Inflammatory macrophage treated with lipopolysaccharide for 4 hours (primary cell): ENCODE results near the gene IL34.
"Not testable (repeated sequence)": the region's sequence is repeated elsewhere in the genome, so short reads cannot be mapped to it uniquely, and the experiment has no call there.

Experiments
- DNase-seq: peaks from one replicate; pipeline ENCODE4 v3.0.0-alpha.2; 2020

The IL34 gene

GRCh38 chr16:70659546-70659945, 13.2 kb downstream of the IL34 start:
- no peak for DNase-seq

GRCh38 chr16:70659953-70660671, 13.8 kb downstream of the IL34 start:
- DNase-seq = no peak

DNA sequence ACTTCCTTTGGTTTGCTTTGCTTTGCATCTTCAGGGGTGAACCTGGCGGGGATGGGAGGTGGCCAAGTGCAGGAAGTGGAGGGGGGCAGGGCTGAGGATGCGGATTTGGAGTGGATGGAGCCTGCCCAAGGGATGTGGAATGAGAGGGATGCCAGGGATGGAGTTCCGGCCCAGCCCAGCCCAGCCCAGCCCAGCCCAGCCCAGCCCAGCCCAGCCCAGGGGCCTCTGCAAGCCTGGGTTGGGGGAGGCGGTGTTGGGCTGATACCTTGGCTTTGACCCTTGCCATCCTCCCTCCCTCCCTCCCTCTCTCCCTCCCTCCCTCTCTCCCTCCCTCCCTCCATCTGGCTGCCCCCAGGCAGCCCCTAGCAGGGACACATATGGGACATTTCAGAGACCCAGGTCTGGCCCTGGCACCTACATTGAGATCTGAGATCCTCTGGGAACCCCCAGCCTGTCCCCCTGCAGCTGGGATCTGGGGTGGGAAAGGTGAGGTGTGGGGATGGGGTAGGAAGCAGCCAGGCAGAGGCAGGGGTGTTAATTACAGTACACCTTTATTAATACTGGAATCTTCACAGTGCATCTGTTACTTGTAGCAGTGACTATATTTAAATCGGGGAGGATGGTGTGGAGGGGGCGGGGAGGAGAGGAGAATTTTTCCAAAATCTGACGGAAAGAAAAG, 14.5 kb downstream of the IL34 start:
- DNase-seq = no peak

- no peak for DNase-seq
These were observed 15.2 kb downstream of the IL34 start for GRCh38 chr16:70661534-70661917.

GRCh38 chr16:70661918-70662641, 15.7 kb downstream of the IL34 start:
- DNase-seq = no peak

DNA sequence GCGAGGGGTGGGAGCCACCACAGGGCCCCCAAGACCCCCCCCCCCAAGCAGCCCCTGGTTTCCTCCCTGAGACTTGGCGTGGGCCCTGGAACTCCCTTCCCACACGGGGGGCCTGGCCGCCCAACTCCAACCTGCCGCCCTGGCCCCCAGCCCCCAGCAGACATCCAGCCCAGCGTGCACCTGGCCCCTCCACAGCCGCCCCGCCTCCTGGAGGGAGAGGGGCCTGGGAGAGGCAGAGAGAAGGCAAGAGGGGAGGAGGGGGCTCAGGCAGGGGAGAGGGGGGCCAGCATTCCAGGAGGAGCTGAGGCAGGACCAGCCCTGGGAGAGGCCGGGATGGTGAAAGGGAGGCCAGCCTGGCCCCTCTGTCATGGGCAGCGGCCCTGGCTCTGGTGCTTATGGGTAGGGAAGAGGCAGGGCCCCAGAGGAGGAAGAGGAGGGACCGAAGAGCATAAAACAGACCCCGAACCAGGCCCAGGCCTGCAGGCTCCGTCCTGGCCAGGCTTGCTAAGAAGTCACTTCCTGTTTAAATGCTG, 16.7 kb downstream of the IL34 start:
- DNase-seq = no peak

- no peak for DNase-seq
These were observed 17.4 kb downstream of the IL34 start for GRCh38 chr16:70663524-70664324.

GRCh38 chr16:70664325-70665112, 18.2 kb downstream of the IL34 start:
- no peak for DNase-seq

DNA sequence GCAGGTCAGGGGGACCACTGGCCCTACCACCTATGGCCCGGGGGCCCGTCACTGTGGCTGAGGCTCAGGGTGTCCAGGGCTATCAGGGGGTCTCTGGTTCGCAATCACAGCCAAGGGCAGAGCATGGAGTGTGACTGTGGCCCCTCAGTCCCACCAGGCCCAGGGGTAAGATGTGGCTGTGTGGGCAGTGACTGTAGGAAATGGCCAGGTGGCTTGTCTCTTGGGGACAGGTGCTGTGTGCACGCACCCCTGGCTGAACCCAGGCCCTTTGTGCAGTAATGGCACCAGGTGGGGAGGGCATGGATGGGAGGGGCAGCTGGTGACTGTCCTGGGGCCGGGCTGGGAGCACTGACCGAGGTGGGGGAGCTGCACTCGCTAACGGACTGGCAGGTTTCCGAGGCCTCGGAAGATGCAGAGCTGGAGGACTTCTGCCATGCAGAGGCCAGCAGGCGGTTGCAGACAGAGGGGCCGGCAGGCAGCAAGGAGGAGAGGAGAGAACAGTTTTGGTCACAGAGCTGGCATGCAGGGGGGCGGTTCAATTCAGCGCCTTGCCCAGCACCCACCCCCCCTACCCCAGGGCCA, 18.8 kb downstream of the IL34 start:
- no peak for DNase-seq

DNA sequence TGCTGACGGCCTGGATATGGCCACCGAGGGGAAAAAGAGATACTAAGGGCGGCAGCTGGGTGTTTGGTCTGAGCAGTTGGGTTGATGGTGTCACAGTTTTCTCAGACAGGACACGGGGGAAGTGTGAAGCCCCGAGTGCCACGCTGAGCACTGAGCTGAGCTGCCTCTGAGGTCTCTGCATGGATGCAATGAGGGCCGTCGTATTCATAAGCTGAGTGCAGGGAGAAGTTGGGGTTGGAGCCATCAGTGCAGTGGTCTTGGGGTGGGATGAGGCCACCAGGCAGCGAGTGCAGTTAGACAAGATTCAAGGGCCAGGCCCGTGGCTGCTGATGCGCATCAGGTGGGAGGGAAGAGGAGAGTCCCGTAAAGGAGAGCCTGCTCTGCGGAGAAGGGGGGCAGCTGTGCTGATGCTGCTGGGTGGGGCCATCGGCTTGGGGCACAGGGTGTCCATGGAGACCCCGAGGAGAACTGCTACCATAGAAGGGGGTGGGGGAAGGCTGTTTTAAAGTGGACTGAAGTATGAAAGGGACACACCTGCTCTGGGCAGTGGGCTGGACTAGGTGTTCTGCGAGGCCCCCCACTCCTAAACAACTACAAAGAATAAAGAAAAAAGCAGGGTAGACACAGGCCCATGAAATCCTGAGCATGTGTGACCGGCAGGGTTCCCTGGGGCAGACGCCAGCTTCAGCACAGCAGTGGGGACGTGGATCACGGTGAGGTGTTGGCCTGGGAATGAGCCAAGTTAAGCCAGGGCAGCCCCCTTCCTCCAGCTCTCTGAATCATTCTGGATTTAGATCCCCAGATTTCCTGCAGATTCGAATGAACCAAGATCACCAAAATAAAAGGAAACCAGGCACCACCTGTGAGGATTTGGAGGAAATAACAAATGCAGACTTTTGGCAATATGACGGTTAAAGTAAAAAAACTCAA, 19.7 kb downstream of the IL34 start:
- DNase-seq = no peak

DNA sequence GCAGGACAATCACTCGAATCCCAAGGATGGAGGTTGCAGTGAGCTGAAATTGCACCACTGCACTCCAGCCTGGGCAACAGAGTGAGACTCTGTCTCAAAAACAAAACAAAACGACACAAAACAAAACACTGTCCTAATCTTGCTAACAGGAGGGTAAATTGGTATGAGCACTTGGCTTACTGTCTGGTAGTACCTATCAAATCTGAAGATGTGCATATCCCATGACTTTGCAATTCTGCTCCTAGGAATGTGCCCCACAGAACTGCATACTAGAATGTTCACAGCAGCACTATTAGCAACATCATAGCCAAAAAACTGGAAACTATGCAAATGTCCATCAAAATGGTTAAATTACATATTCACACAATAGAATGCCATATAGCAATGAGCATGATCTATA, 23.8 kb downstream of the IL34 start:
- DNase-seq = no peak

- DNase-seq = not testable (repeated sequence)
These were observed 24.6 kb downstream of the IL34 start for GRCh38 chr16:70670938-70671337.

GRCh38 chr16:70674221-70675014, 28.1 kb downstream of the IL34 start:
- no peak for DNase-seq

GRCh38 chr16:70675851-70676513, 29.6 kb downstream of the IL34 start:
- no peak for DNase-seq

DNA sequence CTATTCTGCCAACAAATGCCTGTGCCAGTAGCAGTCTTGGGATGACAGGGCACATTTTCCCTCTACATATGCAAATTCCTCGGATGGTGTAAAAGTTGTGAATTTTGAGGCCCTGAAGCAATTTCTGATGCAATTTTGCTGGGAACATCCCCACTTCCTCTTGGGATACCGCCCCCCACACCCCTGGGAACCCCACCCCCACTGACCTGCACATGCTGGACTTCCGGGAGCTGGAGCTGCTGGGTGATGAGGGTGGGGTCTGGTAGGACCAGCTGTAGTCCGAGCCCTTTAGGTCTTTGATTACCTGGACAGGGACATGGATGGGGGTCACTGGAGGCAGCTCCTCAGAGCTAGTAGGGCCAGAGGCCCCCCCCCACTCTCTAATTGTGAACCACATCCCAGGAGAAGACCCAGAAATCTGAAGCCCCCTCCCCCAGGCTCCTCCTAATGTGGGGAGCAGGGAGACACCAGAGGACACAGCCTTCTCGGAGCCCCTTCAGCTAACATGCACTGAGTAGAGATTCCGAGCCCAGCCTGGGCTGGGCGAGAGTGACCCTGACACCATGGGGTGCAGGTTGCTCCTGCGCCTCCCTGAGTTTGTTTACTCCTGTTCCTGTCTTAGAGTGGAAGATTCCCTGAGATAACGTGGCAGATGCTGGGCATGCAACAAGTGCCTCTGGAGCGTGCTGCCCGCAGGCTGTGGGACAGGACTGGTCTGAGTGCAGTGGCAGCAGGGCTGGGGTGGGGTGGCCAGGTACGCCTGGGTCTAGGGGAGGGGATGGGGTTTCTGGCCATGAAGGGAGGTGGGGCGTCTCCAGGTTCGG, 30.5 kb downstream of the IL34 start:
- DNase-seq = no peak

DNA sequence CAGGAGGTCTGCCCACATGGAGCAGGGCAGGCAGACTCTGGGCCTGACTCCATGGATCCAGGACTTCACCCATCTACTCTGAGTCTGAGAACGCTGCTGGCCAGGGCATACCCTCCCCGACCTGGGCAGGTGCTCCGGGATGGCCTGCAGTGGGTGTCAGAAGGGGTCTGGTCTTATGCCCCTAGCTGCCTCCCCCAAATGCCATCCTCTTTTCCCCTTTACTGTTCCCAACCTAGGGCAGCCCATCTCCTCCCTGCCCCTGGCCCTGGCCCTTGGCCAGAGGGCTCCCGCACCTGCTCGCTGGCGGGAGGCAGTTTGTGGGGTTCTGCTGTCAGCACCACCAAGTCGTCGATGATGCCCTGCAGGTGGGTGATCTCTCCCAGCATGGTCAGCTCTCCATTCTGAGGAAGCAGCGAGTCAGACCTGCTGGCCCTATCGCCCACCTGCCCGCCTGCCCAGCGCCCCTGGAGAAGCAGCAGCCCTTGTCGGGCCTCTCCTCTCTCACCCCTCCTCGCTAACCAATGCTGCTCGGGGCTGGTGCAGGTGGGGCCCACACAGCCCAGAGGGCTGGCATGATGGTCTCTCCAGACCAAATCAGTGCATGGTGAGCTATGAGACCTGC, 31.3 kb downstream of the IL34 start:
- DNase-seq = no peak

DNA sequence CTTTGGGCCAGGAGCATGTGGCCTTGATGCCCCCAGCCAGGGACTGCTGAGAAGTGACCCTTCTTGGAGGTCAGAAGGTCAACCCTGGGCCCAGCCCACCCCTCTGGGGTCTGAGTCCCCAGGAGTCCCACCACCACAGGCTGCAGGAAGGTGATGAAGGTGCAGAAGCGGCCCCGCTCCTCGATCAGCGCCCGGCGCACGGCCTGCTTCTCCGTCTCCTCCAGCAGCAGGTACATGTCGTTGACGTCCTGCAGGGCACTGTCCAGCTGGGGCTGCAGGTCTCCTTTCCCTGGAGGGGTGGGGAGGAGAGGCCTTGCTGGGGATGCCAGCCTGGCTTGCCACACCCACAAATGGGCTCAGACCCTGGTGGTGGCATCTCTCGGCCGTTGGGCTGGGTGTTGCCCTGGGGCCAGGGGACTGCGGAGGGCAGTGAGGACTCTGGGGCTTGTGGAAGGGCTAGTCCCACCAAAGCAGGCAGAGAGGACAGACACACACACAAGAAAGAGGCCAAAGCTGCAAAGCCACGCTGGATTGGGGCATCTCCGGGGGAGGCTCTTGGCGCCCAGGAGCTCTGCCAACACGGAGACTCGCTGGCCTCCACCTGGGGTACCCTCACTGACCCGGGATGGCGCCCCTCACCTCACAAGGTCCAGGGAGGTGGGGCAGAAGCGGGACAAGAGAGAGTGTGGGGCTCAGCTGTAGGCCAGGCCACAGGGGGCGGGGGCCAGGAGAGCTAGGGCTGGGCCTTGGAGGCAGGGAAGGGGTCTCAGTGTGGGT, 31.9 kb downstream of the IL34 start:
- no peak for DNase-seq
